GM06990 (cell line): Measurements from ENCODE around the gene MNX1.

Source experiments
- DNase-seq: peaks from one replicate; pipeline ENCODE4 v3.0.0-alpha.2; 2011; ENCODE audit not compliant: insufficient read length; ENCODE audit errors: extremely low read depth
- H3K27me3 ChIP-seq: replicated peaks from 2 replicates; pipeline ENCODE4 v1.6.0; 2011; ENCODE audit warnings: low read length; ENCODE audit not compliant: control insufficient read depth, insufficient read depth
- H3K36me3 ChIP-seq: 2 replicates; pipeline ENCODE4 v1.5.1; 2011; ENCODE audit warnings: low read length; ENCODE audit not compliant: control insufficient read depth, insufficient read depth
- H3K4me3 ChIP-seq: replicated peaks from 2 replicates; pipeline ENCODE4 v1.5.1; 2011; ENCODE audit warnings: low read depth, mild to moderate bottlenecking, control low read depth, low read length
- TF ChIP-seq, protein P1 (sequence below): IDR thresholded peaks from 2 replicates; pipeline ENCODE4 v1.5.1; 2011; ENCODE audit warnings: low read length, control low read depth, mild to moderate bottlenecking, inconsistent platforms; ENCODE audit not compliant: insufficient read depth, poor library complexity, severe bottlenecking

The MNX1 gene

DNA sequence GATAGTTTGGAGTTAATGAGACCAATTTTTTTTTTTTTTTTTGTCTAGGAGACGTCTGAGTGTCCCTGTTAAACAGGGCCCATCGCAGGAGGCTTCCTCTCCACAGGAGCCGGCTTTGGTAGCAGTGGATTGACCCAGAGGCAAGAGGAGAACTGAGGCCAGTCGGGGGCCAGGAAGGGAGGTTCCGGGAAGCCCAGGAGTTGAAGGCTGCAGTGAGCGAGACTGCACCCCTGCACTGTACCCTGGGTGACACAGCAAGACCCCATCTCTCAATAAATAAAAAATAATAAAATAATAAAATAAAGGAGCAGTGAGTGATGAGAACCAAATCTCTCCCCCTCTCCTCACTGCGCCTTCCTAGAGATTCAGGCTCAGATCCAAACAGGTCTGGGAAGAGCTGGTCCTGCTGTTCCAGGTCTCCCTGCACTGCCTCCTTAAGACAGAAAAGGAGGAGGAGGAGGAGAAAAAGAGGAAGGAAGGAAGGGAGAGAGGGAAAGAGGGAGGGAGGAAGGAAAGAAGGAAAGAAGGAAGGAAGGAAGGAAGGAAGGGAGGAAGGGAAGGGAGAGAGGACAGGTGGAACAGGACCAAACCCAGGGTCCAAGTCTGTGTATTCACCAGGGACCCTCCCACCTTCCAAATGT, 3.5 kb downstream of the MNX1 start:
- DNase-seq, result no peak
- Histone ChIP-seq H3K36me3 (no peaks in the 10 kb centered on the region), H3K27me3 (no peaks in the 10 kb centered on the region; the same call in 1 of the 2 replicates), H3K4me3 (no peak overlapping the region)
- TF ChIP-seq, protein P1, sequence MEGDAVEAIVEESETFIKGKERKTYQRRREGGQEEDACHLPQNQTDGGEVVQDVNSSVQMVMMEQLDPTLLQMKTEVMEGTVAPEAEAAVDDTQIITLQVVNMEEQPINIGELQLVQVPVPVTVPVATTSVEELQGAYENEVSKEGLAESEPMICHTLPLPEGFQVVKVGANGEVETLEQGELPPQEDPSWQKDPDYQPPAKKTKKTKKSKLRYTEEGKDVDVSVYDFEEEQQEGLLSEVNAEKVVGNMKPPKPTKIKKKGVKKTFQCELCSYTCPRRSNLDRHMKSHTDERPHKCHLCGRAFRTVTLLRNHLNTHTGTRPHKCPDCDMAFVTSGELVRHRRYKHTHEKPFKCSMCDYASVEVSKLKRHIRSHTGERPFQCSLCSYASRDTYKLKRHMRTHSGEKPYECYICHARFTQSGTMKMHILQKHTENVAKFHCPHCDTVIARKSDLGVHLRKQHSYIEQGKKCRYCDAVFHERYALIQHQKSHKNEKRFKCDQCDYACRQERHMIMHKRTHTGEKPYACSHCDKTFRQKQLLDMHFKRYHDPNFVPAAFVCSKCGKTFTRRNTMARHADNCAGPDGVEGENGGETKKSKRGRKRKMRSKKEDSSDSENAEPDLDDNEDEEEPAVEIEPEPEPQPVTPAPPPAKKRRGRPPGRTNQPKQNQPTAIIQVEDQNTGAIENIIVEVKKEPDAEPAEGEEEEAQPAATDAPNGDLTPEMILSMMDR, result no peak

DNA sequence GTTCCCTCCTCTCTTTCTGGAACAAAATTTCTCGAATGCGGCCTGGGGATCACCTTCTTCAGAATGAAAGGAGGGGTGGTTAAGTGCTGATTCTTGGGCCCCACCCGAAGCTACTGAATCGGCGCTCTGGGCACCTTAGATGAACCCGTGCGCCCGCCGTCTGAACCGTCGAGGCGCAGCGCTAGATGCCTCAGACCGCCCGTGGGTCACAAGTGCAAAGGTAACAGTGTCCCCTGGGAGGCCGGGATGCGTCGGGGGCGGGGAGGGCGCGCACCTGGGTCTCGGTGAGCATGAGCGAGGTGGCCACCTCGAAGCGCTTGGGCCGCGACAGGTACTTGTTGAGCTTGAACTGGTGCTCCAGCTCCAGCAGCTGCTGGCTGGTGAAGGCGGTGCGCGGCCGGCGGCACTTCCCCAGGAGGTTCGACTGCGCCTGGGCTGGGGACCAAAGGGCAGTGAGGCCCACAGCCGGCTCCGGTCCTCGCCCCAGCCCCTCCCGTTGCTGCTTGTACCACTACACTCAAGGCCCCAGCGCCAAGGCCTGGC, 4.2 kb downstream of the MNX1 start:
- H3K4me3 ChIP-seq, result no peak overlapping the region
- H3K27me3 ChIP-seq, result no peaks in the 10 kb centered on the region; the same call in 1 of the 2 replicates
- DNase-seq, result no peak
- H3K36me3 ChIP-seq, result no peaks in the 10 kb centered on the region
- TF ChIP-seq, protein P1, result no peak

DNA sequence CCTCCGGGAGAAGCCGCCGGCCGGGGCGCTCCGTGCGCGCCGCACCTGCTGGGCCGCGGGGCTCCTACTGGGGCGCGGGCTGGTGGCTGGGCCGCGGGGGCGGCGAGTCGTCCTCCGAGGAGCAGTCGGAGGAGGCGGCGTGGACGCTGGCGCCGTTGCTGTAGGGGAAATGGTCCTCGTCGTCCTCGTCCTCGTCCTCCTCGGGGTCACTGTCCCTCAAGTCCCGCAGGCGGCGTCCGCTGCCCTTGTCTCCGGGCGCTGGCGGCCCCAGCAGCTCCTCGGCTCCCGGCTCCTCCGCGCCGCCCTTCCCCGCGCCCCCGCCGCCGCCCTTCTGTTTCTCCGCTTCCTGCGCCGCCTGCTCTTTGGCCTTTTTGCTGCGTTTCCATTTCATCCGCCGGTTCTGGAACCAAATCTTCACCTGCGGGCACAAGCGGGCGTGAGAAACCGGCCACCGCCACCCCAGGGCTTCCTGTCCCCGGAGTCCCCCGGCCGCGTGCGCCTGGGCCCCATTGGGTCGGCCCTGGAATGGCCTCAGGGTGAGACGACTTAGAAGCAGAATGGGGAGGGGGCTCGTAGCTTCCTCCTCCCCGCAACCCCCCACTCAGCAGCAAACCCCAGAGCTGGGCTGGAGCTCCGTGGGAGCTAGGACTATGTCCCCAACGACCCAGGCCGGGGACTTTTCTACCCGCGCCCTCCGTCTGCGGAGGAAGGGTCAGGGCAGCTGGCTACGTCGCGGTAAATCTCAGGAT, 4.8 kb downstream of the MNX1 start:
- TF ChIP-seq, protein P1, result no peak
- H3K4me3 ChIP-seq, result no peak overlapping the region; the same call in 1 of the 2 replicates

DNA sequence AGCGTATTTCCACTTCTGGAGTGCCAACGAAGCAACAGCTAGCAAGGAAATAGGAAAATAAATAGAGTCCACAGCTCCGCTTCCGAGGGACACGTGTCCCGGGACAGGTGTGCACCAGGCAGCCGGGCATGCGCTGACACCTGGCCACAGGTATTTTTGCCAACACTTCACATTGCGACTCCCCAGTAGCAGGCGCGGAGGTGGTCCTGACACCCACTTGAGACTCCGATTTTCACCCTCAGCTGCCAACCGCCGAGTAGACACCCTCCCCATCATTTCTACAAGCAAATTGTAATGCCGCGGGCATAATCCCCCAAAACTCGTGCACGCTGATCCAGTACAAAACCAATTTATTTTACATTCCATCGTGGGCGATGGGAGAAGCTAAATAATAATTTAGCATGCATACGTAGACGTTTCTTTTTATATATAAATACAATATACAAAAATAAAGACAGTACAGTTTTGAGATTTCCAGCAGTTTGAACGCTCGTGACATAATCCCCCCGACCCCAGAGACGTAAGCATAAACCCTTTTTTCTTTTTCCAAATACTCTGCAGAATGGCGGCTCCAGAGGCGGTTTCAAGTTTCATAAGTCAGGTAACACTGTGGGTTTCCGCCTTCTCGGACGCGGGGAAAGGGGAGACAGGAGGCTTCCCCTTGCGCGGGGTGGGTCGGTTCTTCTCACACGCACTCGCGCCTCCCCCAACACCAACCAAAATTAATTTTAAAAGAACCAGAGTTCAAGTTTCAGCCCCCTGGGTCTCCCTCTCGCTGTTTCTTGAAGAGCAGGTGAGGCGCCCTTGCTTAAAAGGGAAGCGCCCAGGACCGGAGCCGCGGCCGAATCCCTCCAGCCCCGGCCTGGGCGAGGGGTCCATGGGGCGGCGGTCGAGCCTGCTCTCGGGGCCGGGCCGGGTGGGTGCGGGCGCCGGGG, 5.7 kb downstream of the MNX1 start:
- TF ChIP-seq, protein P1, result no peak

More for the DNA sequence above, 4.8 kb downstream of the MNX1 start:
- no peaks in the 10 kb centered on the region for H3K36me3 ChIP-seq
- DNase-seq, result no peak
- H3K27me3 ChIP-seq, result no peaks in the 10 kb centered on the region; the same call in 1 of the 2 replicates

DNA sequence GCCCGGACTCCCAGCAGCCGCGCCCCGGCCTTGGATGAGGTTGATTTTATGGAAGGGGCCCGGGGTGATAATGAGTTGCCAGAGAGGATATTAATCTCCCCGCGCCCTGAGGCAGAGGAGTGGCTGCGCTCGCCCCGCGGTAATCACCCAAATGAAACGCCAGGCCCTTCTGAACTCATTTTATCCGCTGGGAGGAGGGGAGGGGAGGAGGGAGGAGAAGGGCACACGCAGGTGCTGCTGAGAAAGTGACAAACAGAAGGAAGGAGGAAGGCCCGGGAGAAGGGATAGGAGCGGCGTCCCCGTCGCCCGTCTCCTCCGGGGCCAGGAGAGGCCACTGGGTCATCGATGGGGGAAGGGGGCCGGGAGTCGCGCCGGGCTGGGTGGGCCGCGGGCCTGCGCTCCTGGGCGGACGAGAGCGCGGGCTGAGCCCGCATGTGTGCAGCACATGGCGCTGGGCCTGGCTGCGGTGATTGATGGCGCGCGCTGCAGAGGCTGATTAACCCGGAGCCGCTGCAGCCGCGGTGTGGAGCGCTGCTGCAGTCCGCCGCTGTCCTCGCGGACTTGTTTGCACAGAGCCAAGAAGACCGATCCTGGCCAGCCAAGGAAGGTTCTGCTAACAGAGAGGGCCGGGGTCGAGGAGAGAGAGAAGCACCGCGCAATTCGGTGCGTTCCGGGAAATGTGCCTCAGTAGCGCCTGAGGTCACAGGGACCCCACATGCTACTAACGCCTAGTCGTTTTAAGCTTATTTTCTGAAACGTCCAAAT, 6.5 kb downstream of the MNX1 start:
- Histone ChIP-seq H3K4me3 (no peak overlapping the region), H3K27me3 (no peaks in the 10 kb centered on the region; the same call in 1 of the 2 replicates), H3K36me3 (no peaks in the 10 kb centered on the region)
- DNase-seq, result no peak
- TF ChIP-seq, protein P1, result no peak

More for the DNA sequence above, 5.7 kb downstream of the MNX1 start:
- H3K27me3 ChIP-seq, result no peaks in the 10 kb centered on the region; the same call in 1 of the 2 replicates
- H3K36me3 ChIP-seq, result no peaks in the 10 kb centered on the region
- DNase-seq, result no peak
- H3K4me3 ChIP-seq, result no peak overlapping the region
